Omental fat pad (tissue), 4 donors: ENCODE data around the gene RPA3. TPM values are rescaled to one million over a fixed set of nuclear protein-coding genes. Genes with fewer than 3 reads are reported as not detected.

Source experiments
- ATAC-seq: fragments of 150-250 bp; one replicate; pipeline ENCODE4 v1.9.1; 2016; ENCODE audit warnings: mild to moderate bottlenecking, moderate library complexity; ENCODE audit not compliant: low FRiP score
- DNase-seq: peaks from one replicate; pipeline ENCODE4 v3.0.0-alpha.2; 2019; ENCODE audit warnings: low spot score
- total RNA-seq, 4 donors: library from RNA; depleted of rRNA; stranded (reverse); fragments of >200 nt; gene quantifications; one replicate each; pipeline ENCODE4 v1.1.0, GENCODE V29; 2016
- TF ChIP-seq, protein P1 (sequence below), 3 donors: fragments of 450-650 bp; IDR thresholded peaks; one replicate each; pipeline ENCODE4 v1.5.1; 2016 to 2017; ENCODE audit warnings: antibody characterized with exemption in 3 of 3, mild to moderate bottlenecking in 3 of 3, moderate library complexity in 2 of 3

RPA3 gene
- total RNA-seq: 10 to 100 TPM in 3 of 4 donors, 1 to 10 TPM in 1; 9.7 to 19.3 (median 17.9) TPM

- ATAC-seq (no peak), DNase-seq (no peak)
- TF ChIP-seq, protein P1, sequence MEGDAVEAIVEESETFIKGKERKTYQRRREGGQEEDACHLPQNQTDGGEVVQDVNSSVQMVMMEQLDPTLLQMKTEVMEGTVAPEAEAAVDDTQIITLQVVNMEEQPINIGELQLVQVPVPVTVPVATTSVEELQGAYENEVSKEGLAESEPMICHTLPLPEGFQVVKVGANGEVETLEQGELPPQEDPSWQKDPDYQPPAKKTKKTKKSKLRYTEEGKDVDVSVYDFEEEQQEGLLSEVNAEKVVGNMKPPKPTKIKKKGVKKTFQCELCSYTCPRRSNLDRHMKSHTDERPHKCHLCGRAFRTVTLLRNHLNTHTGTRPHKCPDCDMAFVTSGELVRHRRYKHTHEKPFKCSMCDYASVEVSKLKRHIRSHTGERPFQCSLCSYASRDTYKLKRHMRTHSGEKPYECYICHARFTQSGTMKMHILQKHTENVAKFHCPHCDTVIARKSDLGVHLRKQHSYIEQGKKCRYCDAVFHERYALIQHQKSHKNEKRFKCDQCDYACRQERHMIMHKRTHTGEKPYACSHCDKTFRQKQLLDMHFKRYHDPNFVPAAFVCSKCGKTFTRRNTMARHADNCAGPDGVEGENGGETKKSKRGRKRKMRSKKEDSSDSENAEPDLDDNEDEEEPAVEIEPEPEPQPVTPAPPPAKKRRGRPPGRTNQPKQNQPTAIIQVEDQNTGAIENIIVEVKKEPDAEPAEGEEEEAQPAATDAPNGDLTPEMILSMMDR (IDR thresholded peaks at IDR 0.05): no peak
Measured at GRCh38 chr7:7718492-7718891, at the start of gene RPA3. Gene RPA3 (minus strand): TSS chr7:7718607. CDS start chr7:7640418, 78,189 bp downstream.

- TF ChIP-seq, protein P1 (IDR thresholded peaks at IDR 0.05): no peak
- ATAC-seq: no peak
- DNase-seq: no peak
Measured at GRCh38 chr7:7766671-7767070, 48.3 kb upstream of the RPA3 start.

DNA sequence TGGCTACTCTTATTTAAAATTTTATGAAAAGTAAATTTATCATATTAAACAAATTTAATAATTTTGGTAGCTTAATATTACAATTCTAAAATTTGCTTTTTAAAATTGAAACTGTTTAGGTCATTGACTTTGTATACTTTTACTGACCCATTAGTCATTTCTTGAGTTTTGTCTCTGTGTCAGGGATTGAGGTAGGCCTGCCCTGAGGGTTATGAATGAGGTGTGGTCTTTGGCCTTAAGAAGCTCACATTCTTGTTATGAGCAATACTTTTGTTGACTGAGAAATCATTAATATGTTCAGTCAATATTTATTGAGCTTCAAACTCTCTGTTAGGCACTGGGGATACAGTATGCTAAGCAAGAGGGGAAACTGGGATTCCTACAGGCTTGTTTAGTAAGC lies 47.0 kb upstream of the RPA3 start:
- ATAC-seq: no peak
- DNase-seq: no peak
- TF ChIP-seq, protein P1 (IDR thresholded peaks at IDR 0.05): no peak

DNA sequence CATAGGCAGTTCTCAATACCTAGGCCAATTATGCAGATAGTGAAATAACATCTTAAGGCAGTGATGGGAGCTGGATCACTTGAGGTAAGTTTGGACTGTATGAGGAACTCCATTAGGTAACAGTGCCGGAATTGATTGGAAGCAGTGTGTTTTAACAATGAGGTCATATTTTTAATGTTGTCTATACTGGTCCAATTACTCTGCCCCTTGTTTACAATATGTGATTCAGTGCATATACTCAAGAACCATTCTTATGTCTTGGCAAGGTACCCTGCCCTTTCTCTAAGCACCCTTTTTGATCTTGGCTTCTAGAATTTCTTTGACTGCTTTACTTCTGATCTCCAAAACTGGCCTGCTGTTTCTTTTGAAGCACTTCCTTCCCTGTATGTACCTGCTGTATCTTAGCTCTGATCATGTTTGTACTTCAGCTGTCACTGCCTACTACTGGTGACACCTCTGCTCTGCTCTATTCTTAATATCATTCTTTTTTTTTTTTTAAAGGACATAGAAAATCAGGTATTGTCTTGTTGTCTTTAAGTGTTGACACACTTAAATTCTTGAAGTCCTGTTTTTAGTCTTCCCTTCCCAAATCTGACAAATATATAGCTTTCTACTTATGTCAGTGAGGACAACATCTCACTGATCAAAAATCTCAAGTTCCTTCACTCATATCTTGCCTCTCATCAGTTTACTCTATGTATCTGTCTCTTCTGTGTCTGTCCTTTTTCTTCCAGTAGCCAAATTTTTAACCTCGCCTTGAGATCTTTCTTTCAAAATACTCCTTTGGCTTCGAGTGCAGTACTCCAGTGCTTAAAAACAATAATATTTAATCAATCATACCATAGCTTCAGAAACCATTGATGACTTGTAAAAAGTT lies 46.4 kb upstream of the RPA3 start:
- no peak for DNase-seq
- TF ChIP-seq, protein P1 (IDR thresholded peaks at IDR 0.05): no peak
- ATAC-seq: no peak

DNA sequence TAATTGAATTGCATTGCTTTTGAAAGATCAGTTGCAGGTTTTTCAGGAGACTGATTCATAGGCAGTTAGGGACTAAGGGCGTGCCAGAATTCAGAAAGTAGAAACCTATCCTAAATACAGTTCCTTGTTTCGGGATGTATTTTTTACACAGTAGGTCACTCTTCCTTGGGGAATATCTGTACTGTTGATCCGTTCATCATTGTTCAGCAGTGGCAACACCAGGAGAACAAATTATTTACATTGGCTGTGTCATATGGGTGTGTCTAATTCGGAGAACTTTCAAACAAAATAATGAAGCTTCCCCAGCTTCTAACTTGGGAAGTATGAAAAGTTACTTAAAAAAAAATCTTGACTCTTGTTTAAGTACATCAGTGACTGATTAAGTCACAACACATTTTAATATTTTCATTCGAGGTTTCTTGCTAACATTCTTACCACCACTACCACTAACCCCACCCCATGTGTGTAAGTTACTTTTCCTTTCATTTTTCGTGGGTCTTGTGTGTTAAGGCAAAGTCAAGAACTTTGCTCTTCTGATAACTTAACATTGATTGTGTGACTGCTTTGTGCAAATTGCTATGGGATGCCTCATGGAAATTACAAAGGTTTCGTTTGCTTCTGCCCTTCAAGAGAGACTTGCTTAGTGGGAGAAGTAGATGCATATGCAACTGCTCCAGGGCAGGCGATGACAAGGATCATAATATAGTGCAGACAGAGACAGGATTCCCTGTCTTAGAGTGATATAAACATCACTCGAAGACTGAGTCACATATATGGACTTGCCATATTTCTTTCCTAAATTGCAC lies 43.8 kb upstream of the RPA3 start:
- DNase-seq (no peak), ATAC-seq (peak; percentile 60)
- TF ChIP-seq, protein P1 (IDR thresholded peaks at IDR 0.05): no peak

DNA sequence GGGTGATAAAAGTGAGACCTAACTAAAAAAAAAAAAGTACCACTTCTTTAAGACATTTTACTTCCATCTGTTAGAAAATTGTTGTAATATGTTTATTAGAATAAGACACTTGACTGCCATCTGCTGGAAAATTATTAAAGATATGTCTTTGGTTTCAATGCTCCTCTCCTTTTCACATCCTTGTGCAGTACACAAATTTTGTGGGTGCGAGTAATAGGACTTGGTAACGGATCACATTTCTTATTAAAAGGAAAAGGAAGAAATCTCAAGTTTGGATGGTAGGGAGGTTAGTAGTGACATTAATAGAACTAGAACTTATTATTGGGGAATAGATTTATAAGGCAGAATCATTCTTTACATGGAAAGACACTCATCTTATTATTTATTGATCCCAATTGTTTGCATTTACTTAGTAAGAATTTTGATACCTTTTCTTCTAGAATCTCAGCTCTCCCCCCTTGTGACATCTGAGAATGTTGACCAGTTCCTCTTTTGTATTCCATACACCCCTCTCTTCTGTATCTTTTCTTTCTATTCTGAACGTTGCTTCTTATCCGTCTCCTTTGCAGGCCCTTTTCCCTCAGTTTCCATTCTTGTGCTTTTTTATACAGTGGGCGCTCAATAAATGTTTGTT lies 43.0 kb upstream of the RPA3 start:
- TF ChIP-seq, protein P1 (IDR thresholded peaks at IDR 0.05): no peak

More for the DNA sequence above, 43.0 kb upstream of the RPA3 start:
- ATAC-seq: no peak
- DNase-seq: no peak
